HG02973 (cell line): ENCODE data around the gene HCRT.
"Not testable (repeated sequence)": the region's sequence is repeated elsewhere in the genome, so short reads cannot be mapped to it uniquely, and the experiment has no call there.

Source experiments
- ATAC-seq: cut with Tn5 transposase; IDR thresholded peaks from one replicate; pipeline ENCODE4 v1.9.1; 2021; ENCODE audit warnings: moderate library complexity; ENCODE audit not compliant: unreplicated experiment

The HCRT gene

DNA sequence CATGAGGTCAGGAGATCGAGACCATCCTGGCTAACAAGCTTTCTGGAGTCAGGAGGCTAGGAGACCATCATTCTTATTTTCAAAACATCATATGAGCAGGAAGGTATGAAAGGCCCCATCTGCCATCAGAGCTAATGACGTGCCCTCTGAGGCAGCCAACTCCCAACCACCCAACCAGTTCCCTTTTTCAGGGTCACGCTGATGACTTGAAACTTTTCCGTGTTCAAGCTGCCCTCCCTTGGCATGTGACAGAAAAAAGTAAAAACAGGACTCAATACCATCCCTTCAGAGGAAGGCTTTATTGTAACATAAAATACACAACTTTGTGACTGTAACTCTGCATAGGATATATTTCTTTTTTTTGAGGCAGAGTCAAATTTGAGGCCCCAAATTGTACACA is 13.6 kb upstream of the HCRT start:
- ATAC-seq = no peak

DNA sequence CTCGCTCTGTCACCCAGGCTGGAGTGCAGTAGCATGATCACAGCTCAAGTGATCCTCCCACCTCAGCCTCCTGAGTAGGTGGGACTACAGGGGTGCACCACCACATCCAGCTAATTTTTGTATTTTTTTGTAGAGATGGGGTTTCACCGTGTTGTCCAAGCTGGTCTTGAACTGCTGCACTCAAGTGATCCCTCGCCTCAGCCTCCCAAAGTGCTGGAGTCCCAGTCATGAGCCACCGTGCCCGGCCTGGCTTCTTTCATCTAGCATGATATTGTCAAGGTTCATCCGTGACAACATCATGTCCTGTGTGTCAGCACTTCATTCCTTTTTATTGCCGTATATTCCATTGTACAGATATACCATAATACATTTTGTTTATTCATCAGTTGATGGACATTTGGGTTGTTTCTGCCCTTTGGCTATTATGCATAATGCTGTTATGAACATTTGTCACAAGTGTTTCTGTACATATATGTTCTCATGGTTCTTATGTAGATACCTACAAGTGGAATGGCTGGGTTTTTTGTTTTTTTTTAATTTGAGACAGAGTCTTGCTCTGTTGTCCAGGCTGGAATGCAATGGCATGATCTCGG is 12.4 kb upstream of the HCRT start:
- ATAC-seq = no peak

DNA sequence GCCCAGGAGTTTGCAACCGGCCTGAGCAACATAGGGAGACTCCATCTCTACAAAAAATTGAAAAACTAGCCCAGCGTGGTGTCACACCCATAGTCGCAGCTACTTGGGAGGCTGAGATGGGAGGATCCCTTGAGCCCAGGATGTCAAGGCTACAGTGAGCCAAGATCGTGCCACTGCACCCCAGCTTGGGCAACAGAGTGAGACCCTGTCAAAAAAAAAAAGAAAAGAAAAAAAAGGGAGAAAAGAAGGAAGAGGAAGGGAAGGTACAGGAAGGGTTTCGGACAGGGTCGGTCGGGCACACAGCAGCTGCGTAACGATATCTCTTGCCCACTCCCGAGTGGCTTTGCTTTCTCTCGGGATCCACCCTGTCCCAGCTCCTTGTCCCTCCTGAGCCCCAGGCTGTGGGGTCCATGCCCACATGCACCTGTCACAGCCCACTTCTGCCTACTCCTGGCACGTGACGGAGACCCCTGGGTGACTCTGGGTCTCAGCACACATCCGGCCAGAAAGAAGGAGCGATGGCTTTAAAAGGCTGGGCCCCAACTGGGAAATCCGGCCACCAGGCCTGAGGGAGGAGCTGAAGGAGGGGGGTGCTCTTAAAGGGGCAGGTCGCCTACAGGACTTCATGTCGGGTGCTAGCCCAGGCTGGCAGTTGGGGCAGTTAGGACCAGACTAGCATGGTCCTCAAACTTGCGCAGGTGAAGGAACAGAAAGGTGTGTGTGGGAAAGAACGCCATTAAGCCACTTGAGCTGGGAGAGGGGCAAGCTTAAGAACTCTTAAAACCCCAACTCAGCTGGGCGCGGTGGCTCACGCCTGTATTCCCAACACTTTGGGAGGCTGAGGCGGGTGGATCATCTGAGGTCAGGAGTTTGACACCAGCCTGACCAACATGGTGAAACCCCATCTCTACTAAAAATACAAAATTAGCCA is 9.0 kb upstream of the HCRT start, which contains the start of gene GHDC:
Gene GHDC (minus strand): TSS at position 526 of the 931 bp plus-strand sequence. CDS start 913 bp downstream, outside the sequence.
- ATAC-seq = peak; percentile 68

DNA sequence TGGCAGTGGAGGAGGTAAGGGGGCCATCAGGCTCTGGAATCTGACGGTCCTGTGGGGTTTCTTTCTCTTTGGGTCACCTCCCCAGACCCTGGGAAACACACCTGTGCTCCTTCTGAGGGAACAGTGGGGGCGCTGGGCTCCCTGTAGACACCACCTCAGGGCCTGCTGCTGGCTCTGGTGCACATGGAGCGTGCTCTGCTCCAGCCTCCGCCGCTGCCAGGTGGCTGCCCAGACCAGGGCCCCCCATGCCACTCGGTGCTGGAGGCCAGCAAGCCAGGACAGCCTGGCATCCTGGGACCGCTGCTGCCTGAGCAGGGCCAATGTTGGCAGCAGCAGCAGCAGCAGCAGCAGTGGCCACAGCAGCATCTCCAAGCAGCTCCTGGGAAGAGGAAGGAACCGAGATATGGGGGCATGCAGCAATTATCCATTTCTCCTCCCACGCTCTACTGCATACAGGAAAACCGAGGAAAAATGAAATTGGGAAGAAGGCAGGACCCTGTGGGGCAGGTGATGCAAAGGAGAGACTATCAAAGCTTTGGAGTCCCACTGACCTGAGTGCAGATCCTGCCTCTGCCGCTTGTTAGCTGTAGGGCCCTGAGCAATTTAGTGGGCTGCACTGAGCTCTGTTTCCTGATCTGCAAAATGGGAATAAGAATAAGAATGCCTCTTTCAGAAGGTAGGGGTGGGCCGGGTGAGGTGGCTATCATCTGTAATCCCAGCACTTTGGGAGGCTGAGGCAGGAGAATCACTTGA is 8.1 kb upstream of the HCRT start:
- ATAC-seq = no peak

DNA sequence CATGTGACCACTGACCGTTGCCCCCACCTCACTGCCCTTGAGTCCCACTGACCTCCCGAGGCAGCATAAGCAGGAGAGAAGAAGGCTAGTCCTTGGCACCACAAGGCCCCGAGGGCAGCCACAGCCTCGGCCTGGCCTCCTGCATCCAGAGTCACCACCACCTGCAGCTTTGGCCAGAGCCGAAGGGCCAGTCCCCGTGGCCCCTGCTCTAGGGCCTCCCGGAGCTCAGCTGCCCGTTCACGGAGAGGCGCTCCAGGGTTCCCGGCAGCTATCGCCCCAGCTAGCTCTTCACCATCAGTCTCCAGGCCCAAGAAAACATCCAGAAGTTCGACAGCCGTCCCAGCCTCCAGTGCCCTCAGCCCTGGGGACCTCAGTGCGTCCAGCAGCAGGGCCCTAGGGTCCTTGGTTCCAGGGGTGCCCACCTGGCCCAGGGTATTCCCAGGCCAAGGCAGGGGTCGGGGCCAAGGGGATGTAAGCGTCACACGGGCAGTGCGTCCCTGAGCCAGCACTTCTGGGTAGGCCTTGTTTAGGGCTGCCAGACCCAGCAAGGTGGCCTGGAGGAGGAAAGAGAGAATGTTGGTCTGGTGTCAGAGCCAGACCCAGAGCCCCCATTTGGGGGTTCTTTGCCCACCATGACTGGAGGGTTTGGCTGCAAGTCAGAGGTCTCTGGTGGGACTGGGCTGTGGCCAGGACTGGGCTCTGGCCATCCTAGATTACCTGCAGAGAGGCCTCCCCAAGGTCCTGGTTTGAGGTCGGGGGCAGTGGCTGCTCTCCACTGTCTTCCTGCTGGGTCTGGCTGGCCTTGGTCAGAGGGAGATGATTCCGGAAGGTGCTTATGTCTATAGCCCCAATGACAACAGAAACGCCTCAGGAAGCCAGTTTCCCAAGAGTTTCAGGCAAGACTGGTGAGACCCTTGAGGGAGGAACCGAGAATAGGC is 7.2 kb upstream of the HCRT start:
- no peak for ATAC-seq

DNA sequence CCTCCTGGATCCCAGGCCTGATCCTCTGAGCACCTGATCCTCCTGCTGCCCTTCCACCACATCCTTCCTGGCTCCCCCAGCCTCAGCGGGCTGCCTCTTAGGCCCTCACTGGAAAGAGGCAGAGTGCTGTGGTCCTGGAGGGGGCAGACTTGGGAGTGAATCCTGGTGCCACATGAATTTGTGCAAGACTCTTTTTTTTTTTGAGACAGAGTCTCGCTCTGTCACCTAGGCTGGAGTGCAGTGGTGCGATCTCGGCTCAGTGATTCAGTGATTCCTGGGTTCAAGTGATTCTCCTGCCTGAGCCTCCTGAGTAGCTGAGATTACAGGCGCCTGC is 6.0 kb upstream of the HCRT start:
- ATAC-seq = no peak

DNA sequence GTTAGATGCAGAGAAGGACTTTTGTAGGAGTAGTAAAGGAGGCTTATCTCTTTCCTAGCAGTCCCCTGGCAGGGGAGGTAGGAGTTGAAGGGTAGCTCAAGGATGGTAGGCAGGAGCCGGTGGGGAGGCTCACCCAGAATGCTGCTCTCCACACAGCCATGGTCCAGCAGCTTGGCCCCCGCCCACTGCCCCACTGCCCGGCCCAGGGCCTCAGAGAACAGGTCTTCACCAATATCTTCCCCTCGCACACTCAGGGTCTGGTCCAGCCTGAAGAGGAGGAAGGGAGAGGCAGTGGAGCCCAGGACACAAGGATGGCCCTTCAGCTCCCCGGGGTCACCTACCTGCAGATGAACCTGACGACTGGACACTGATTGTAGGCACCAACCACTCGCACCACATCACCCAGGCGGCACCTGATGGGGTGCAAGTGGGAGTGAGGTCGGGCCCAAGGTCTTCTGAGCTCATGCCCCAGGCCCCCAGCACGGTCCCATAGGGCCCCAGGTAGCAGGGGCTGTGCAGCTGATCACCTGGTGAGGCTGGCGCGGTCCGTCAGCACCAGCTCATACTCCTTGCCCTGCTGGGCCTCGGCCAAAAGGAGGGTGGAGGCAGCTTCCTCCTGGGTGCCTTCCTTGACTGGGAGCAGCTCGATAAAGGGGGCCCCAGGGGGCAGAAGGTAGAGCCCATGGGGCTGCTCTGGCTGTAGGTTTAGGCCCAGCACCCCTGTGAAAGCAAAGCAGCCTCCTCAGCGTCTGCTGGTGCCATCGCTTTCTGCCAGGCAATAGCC is 5.4 kb upstream of the HCRT start:
- no peak for ATAC-seq

DNA sequence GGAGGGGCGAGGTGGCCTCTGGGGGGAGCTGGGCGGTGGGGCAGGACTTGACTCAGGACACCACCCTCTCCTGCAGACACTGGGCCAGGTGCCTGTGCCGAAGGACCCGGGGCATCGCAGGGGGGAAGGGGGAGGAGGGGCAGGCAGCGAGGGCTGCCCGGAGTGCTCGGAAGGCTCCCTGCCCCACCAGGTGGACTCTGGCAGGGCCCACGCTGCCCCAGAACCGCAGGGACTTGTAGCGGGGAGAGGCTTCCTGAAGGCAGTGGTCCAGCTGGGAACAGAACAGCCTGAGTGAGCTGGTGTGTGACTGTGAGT is 4.4 kb upstream of the HCRT start:
- no peak for ATAC-seq

DNA sequence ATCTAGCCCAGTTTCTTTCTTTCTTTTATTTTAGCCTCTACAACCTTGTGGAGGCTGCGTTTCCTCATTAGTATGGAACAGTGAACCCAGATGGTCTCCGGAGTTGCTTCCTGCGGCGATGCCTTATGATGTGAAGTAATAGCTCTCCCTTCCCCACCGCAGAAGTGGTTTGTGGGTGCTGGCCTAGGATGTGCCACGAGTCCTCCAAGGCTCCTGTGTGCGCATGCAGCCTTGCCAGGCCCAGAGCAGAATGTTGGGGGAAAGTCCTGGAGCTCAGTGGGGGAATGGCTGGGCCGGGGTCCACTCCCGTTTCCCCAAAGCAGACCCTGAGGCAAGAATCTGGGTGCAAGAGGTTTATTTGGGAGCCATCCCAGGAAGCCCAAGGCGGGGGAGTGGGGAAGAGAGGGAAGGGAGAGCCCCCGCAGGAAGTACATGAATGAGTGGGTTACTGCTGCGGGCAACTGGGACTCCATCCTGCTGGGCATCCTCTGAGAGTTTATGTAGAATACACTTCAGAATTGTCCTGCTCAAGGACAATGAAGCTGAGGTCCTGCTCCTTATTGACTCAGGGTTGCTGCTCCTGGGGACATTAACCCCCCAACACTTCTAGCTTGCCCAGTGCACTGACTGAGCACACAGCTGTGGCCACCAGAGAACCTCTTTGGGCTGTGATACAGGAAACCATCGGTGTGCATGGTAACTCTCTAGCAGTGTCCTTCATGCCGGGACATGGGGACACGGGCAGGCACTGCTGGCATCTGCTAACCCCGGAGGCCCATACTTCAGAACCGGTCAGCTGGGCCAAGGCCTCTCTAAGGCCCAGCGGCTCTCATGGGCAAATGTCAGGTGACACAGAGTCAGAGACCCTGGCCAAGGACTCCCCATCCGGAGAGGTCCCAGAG is 3.7 kb upstream of the HCRT start:
- ATAC-seq = no peak

DNA sequence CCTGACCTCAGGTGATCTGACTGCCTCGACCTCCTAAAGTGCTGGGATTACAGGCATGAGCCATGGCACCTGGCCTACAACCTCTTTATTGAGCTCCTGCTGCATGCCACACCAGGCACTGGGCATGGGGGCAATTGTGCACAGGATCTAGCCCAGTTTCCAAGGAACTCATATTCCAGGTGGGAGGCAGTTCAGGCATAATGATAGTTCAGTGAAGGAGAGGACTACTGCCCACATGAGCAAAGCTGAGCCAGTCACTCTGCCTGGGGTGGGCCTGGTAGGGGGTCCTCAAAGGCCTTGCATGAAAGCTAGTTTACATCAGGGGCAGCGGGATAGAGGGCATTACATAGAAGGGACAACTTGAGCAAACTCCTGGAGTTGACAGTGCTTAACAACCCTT is 2.6 kb upstream of the HCRT start:
- ATAC-seq = no peak

DNA sequence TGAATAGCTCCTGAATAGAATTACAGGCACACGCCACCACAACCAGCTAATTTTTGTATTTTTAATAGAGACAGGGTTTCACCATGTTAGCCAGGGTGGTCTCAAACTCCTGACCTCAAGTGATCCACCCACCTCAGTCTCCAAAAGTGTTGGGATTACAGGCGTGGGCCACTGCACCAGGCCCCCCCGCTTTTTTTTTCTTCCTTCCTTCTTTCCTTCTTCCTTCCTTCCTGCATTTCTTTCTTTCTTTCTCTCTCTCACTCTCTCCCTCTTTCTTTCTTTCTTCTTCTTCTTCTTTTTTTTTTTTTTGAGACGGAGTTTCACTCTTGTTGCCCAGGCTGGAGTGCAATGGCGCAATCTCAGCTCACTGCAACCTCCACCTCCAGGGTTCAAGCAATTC is 939 bp upstream of the HCRT start:
- not testable (repeated sequence) for ATAC-seq

DNA sequence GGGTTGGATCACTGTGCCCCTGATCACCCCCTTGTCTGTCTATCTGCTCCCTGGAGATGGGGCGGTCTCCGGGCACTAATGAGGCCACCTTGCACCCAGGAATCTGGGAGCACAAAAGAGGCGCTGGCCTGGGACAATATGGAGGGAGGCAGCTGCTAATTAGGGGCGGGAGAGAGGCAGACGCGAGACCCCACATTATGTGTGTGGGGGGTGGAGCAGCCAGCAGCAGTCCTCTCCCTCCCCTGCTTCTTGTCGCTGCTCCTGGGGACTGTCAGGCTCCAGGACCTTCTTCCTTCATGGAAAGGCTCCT is 324 bp upstream of the HCRT start:
- ATAC-seq = no peak

DNA sequence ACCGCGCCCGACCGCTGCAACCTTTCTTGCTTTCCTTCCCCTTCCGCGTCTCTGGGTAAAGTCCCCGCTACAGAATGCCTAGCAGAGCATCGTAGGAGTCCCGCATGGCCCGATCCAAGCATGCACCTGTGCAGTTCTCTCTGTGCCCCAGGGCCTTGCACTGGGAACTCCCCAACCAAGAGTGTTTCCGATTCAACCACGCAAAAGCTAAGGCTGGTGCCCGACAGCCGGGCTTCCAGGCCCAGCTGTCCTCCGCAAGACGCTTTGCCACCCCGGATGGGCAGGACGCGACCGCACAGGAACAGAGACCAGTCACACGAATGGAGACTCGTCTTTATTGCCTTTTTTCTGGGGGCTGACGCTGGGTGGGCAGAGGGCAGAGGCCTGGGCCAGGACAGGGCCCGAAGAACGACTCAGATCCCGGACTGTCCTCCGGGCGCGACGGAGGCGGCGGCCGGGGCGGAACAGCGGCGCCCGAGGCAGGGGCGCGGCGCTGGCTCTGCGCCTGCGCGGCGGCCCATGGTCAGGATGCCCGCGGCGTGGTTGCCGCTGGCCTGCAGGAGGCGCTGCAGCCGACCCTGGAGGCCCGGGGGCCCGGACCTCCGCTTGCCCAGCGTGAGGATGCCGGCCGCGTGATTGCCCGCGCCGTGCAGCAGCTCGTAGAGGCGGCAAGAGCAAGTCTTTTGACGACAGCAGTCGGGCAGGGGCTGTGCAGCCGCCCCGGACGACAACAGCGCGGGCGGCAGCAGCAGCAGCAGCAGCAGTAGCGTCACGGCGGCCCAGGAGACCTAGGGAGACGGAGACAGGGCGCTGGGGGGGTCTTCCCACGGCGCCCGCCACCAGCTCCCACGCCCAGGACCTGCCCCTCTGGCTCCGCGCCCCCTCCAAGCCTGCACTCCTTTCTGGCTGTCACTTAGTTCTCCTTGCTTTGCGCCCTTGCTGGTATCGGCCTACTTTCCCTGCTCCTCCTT is 1.2 kb downstream of the HCRT start:
- peak; percentile 50 for ATAC-seq

DNA sequence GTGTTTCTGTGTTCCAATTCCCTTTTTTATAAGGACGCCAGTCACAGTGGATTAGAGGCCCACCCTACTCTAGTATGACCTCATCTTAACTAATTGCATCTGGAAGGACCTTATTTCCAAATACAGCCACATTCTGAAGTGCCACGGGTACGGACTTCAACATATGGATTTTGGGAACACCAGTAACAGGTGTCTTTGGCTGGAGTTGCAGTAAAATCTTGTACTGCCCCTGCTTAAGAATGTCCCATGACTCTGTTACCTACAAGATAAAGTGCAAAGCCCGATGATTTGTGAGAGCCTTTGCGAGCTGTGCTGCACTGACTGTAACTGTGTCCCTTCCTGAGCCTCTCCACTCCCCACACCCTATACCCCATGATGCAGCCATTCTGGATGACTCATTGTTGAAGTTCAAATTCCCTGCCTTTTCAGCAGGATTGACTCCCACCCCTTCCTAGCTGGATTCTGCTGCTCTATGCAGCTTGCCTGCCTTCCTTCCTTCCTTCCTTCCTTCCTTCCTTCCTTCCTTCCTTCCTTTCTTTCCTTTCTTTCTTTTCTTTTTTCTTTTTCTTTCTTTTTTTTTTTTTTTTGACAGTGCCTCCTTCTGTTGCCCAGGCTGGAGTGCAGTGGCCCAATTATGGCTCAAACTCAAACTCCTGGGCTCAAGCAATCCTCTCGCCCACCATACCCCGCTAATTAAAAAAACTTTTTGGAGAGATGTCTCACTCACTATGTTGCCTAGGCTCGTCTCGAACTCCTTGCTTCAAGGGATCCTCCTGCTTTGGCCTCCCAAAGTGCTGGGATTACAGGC is 2.1 kb downstream of the HCRT start:
- ATAC-seq = no peak

DNA sequence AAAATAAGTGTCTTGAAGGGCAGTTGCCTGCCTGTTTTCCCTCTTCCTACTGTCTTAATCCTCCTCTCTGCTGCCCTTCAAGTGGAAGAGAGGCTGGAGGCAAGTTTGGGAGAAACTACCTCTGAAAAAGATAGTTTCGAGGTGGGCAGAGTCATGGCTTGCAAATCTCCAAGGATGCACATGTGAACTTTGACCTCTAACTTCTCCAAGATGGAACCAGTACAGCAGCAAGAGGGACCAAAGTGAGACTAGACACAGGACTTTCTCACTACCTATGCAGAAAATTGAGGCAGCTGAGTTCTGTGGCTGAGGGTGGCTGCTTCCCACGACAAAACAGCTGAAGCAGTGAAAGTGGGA is 3.4 kb downstream of the HCRT start:
- ATAC-seq = no peak

DNA sequence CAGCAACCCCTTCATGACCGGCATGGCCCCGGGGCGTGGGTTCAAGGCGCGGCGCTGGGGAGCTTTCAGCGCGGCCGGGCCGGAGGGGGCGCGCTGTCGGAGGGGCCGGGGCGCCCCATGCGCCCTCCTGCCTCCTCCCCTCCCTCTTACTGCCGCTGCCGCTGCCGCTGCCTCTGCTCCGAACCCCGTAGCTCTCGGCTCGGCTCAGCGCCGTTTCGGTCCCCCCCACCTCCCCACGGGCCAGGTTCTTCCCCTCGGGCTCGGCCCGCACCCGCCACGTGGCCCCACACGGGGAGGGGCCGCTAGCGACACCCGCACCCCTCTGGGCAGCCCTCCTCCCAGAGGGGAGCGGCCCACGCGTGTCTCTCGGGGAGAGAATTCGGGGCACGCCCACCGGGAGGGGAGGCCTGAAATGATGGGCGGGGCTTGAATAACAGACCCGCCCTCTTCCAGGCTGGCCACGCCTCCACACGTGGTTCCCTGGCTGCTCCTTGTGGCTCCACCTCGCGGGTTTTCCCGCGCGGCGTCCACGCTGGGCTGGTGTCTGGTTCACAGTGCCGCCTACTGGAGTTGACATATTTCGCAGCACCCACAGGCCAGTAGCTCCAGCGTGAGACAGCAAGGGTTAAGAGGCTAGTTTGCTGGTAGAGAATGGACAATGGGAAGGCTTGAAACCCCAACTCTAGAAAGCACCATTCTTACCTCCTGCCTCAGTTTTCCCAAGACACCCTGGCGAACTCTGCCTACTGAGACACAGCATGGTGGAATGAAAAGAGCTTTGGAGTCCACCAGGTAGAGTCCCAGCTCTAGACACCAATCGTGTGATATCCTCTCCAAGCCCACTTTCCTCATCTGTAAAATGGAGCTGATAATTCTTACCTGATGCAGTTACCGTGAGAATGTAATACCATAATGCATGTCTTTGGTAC is 4.1 kb downstream of the HCRT start, which contains the start of gene KCNH4:
Gene KCNH4 (minus strand): TSS at position 221 of the 929 bp plus-strand sequence. CDS start 197 bp downstream, at position 24.
- no peak for ATAC-seq
